GM12801 (cell line): ENCODE measurements around the gene UNC45B.

Source experiments
- CTCF ChIP-seq: IDR thresholded peaks from one replicate; pipeline ENCODE4 v1.5.1; 2011; ENCODE audit warnings: control low read depth; ENCODE audit not compliant: insufficient read length; ENCODE audit errors: extremely low read depth

Gene UNC45B

GRCh38 chr17:35169835-35170363, 22.3 kb downstream of the UNC45B start:
- no peak for TF ChIP-seq CTCF

- no peak for TF ChIP-seq CTCF
Observed at GRCh38 chr17:35170968-35171771, 23.6 kb downstream of the UNC45B start.

GRCh38 chr17:35171834-35172233, 24.2 kb downstream of the UNC45B start:
- TF ChIP-seq CTCF: no peak

DNA sequence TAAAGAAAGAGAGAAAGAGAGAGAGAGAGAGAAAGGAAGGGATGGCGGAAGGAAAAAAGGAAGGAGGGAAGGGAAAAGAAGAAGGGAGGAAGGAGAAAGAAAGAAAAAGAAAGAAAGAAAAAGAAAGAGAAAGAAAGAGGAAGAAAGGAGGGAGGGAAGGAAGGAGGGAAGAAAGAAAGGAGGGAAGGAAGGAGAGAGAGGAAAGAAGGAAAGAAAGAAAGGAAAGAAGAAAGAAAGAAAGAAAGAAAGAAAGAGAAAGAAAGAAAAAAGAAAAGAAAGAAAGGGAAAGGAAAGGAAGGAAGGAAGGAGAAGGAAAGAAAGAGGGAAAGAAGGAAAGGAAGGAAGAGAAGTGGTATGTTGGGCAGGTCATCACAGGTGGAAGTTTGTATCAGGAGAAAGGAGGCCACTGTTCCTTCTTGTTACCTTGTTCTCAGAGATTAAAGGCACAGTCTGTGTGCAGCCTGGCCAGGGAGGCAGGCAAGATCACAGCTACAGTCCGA, 27.3 kb downstream of the UNC45B start:
- no peak for TF ChIP-seq CTCF

DNA sequence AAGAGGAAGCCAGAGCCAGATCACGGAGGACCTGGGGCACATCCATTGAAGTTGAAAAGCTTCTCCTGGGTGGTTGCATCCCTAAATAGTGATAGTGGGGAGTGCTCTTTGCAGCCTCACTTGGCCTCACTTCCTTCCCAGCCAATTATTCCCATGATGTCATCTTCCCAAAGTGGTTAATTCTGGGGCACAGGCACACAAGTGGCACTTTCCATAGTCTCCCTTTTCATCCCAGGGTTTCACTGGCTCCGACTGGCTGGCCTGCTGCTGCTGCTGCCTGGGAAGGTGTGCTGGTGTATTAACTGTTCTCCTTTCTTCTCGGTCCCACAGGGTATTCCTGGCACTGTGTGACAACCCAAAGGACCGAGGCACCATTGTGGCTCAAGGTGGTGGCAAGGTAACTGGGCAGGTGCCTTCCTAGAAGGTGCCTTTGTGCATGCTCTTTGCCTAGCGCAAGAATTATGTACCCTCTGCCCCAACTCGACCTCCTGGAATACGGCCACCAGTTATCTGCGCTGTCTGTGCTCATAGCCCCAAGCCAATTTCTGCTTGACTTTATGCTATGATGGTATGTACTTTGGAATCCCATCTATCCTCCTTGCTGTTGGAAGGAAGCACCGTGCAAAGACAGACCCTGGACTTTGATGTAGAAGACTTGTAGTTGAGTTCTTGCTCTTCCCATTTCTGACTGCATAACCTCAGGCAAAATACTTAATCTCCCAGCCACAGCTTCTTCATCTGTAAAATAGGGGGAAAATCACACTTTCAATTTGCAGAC, 28.2 kb downstream of the UNC45B start:
- TF ChIP-seq CTCF: no peak

GRCh38 chr17:35176897-35177296, 29.3 kb downstream of the UNC45B start:
- no peak for TF ChIP-seq CTCF

DNA sequence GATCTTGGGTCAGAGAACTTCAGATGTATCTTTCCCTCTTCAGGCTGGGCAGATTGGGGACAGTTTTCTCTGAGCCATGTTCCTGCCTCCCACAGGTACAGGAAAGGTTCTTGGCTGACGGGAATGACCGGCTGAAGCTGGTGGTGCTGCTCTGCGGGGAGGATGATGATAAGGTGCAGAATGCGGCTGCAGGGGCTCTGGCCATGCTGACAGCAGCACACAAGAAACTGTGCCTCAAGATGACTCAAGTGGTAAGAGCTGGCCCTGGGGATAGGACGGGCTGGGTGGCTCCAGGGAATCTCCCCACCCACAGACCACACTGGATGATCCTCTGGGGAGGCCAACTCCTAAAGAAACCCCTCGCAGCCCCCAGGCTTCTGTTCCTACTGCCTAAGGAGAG, 35.7 kb downstream of the UNC45B start:
- TF ChIP-seq CTCF: no peak
